Thyroid gland (tissue), 4 donors: Measurements from ENCODE around the gene THAP8.

Experiments used
- POLR2A ChIP-seq, 2 donors: fragments of 450-650 bp; IDR thresholded peaks; one replicate each; pipeline ENCODE4 v1.6.1; 2017; ENCODE audit warnings: antibody characterized with exemption in 2 of 2, mild to moderate bottlenecking in 2 of 2, moderate library complexity in 1 of 2
- TF ChIP-seq, protein P1 (sequence below), 6 experiments: fragments of 200-600 bp in 3 of 6; fragments of 450-650 bp in 3 of 6; sonication (generic) in 3 of 6; IDR thresholded peaks; one replicate each; pipeline ENCODE4 v1.5.1; 2016 to 2019; ENCODE audit warnings: antibody characterized with exemption in 6 of 6, mild to moderate bottlenecking in 2 of 6, inconsistent platforms in 1 of 6, moderate library complexity in 1 of 6

- TF ChIP-seq, protein P1, sequence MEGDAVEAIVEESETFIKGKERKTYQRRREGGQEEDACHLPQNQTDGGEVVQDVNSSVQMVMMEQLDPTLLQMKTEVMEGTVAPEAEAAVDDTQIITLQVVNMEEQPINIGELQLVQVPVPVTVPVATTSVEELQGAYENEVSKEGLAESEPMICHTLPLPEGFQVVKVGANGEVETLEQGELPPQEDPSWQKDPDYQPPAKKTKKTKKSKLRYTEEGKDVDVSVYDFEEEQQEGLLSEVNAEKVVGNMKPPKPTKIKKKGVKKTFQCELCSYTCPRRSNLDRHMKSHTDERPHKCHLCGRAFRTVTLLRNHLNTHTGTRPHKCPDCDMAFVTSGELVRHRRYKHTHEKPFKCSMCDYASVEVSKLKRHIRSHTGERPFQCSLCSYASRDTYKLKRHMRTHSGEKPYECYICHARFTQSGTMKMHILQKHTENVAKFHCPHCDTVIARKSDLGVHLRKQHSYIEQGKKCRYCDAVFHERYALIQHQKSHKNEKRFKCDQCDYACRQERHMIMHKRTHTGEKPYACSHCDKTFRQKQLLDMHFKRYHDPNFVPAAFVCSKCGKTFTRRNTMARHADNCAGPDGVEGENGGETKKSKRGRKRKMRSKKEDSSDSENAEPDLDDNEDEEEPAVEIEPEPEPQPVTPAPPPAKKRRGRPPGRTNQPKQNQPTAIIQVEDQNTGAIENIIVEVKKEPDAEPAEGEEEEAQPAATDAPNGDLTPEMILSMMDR (IDR thresholded peaks at IDR 0.05) = no peak
- TF ChIP-seq POLR2A (IDR thresholded peaks at IDR 0.05) = no peak
These were observed 27.3 kb upstream of the THAP8 start for GRCh38 chr19:36081385-36081784.
